Spleen (tissue), 11 donors: ENCODE measurements around the gene LAIR2. TPM values are rescaled to one million over a fixed set of nuclear protein-coding genes. Genes with fewer than 3 reads are reported as not detected.

Experiments used
- DNase-seq: peaks from one replicate; pipeline ENCODE4 v3.0.0-alpha.2; 2020
- H3K27ac ChIP-seq, 8 donors: fragments of 200-600 bp; sonication (generic) in 7 of 8; 1 replicate in 4 of 8; 2 replicates in 4 of 8; pipeline versions ENCODE4 v1.5.0 to v1.8.0; 2016 to 2021; ENCODE audit warnings: inconsistent platforms in 4 of 8, mild to moderate bottlenecking in 4 of 8, moderate library complexity in 1 of 8
- H3K27me3 ChIP-seq, 7 donors: fragments of 200-600 bp; sonication (generic) in 6 of 7; replicated peaks in 1 of 7; 1 replicate in 4 of 7; 2 replicates in 3 of 7; pipeline versions ENCODE4 v1.5.0 to v1.8.0; 2016 to 2021; ENCODE audit warnings: inconsistent platforms in 3 of 7, mild to moderate bottlenecking in 1 of 7
- H3K36me3 ChIP-seq, 6 donors: fragments of 200-600 bp; sonication (generic) in 5 of 6; 1 replicate in 4 of 6; 2 replicates in 2 of 6; pipeline versions ENCODE4 v1.5.0 to v1.8.0; 2016 to 2021; ENCODE audit warnings: inconsistent platforms in 2 of 6
- H3K4me1 ChIP-seq, 6 donors: fragments of 200-600 bp; sonication (generic) in 5 of 6; 1 replicate in 3 of 6; 2 replicates in 3 of 6; pipeline versions ENCODE4 v1.5.0 to v1.8.0; 2016 to 2021; ENCODE audit warnings: inconsistent platforms in 3 of 6
- H3K4me3 ChIP-seq, 8 donors: fragments of 200-600 bp; sonication (generic) in 7 of 8; 1 replicate in 4 of 8; 2 replicates in 4 of 8; pipeline versions ENCODE4 v1.5.0 to v1.8.0; 2016 to 2021; ENCODE audit warnings: inconsistent platforms in 4 of 8, mild to moderate bottlenecking in 4 of 8, moderate library complexity in 2 of 8
- H3K9me3 ChIP-seq, 8 donors: fragments of 200-600 bp; sonication (generic) in 7 of 8; 1 replicate in 4 of 8; 2 replicates in 4 of 8; pipeline versions ENCODE4 v1.5.0 to v1.8.0; 2016 to 2021; ENCODE audit warnings: inconsistent platforms in 4 of 8
- CTCF ChIP-seq, 11 experiments: fragments of 200-600 bp in 7 of 11; fragments of 450-650 bp in 4 of 11; sonication (generic) in 4 of 11; IDR thresholded peaks in 8 of 11; conservative IDR thresholded peaks in 3 of 11; 1 replicate in 7 of 11; 2 replicates in 4 of 11; pipeline versions ENCODE4 v1.4.0 to v1.8.0; 2016 to 2021; ENCODE audit warnings: antibody characterized with exemption in 11 of 11, inconsistent platforms in 4 of 11, mild to moderate bottlenecking in 1 of 11
- POLR2A ChIP-seq, 3 donors: fragments of 450-650 bp; IDR thresholded peaks; one replicate each; pipeline ENCODE4 v1.5.1; 2017; ENCODE audit warnings: antibody characterized with exemption in 3 of 3, mild to moderate bottlenecking in 1 of 3
- POLR2AphosphoS5 ChIP-seq, 3 donors: sonication (generic); formaldehyde crosslinking; IDR thresholded peaks; one replicate each; pipeline ENCODE4 v1.5.1; 2017; ENCODE audit warnings: antibody characterized with exemption in 3 of 3
- whole genome bisulfite sequencing, 5 donors: extraction: QIAGEN DNeasy Blood & Tissue Kit in 3 of 5; methylation state at CpG; one replicate each; pipeline versions ENCODE4 v1.1.5 to v1.1.7; 2013 to 2018; 5-methylcytosine and 5-hydroxymethylcytosine counted together
- intact Hi-C: fragments of 100-400 bp; cut with DNase I; formaldehyde crosslinking; loops from one replicate; pipeline ENCODE4 v1.15.0; 2023; ENCODE audit warnings: low total_unique reads
- polyA plus RNA-seq, 3 donors: library from polyadenylated mRNA; stranded (reverse); fragments of 200-250 nt; gene quantifications; one replicate each; pipeline ENCODE4 v1.2.1, GENCODE V29; 2013
- total RNA-seq, 7 donors: library from RNA; depleted of rRNA in 3 of 7; stranded (reverse); fragments of >200 nt in 3 of 7; fragmentation: NEBNext Ultra II Directional in 4 of 7; extraction: Animal tissue kit (Norgen Biotek cat#: 25700) in 4 of 7; gene quantifications; one replicate each; pipeline versions ENCODE4 v1.1.0 to v1.2.1, GENCODE V29; 2016 to 2021
- donor health status: healthy with polysubstance abuse.
- donor health status: DM: no; HTN: no; CAD: no; lungs with moderate emphysema.
- donor health status: DM: no; HTN: no; CAD: no.
- donor health status: Bipolar disorder and iron deficiency.
- donor health status: healthy.
- donor health status: DM: no; HTN: no; CAD: no.
- donor health status: DM: yes; HTN: yes; CAD: no.

The LAIR2 gene
- total and polyA plus RNA-seq, 10 donors: 0.28 to 4.9 (median 3.1) TPM; not detected in 4

DNA sequence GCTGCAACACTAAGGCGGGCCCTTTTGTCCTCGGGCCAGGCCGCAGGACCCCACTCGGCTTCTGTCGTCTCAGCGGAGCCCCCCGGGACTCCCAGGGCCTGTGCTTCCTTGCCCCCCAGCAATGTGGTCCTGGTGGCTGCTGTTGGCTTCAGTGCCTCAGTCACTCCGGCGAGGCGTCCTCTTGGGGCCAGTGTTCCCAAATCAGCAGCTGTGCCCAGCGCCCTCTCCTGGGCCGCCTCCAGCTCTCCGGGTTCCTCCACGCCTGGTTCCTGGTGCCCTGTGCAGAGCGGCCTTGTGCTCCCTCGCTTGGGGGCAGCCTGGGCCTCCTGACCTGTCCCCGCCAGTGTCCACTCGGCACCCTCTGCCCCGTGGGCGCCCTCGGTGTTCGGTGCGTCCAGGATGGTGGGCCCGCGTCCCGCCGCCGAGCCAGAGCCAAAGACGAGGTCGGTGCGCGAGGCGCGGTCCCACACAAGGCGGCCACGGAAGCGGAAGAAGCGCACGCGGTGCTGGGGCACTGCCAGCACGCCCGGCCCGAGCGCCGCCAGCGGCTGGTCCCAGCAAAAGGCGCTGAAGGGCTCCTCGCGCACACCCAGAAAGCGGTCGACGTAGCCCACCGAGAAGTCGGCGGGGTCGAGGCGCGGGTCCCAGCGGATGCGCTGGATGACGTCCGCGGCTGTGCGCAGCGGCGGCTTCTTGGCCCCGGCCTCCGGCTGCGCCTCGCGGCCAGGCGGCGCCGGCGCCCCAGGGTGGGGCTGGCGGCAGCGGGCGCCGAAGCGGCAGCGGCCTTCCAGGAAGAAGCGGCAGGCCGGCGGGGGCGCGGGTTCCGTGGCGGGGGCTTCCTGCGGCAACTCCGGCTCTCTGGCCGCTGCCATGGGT, 39.7 kb upstream of the LAIR2 start:
- TF ChIP-seq CTCF (IDR thresholded peaks at IDR 0.05 in 8 of 11, conservative IDR thresholded peaks at IDR 0.05 in 3 of 11) (peak in 5 of 11 experiments; percentile 7 to 46 (median 28)), POLR2A (IDR thresholded peaks at IDR 0.05) (no peak), POLR2AphosphoS5 (IDR thresholded peaks at IDR 0.05) (peak; percentile 85 to 92 (median 92))
- DNase-seq: peak; percentile 94
- intact Hi-C loops: no loop called here
- Histone ChIP-seq H3K36me3 (peaks cover 5 to 47% (median 45%) of the 10 kb centered on the region in 6 donors), H3K9me3 (no peaks in the 10 kb centered on the region), H3K27me3 (peaks cover 0 to 9% (median 0%) of the 10 kb centered on the region in 7 donors), H3K4me1 (peaks cover 11 to 71% (median 47%) of the 10 kb centered on the region in 6 donors), H3K27ac (peak overlapping the region; percentile 91 to 99 (median 96)), H3K4me3 (peak overlapping the region; percentile 37 to 74 (median 64))
- 7 to 23% (median 9%) methylated on average over 22 to 91 of the region's 91 CpGs for WGBS, 5 donors

- WGBS, 5 donors: 0 to 1% (median 0%) methylated on average over 18 to 41 of the region's 41 CpGs
- H3K4me1 ChIP-seq: peaks cover 11 to 64% (median 45%) of the 10 kb centered on the region in 6 donors
- no peaks in the 10 kb centered on the region for H3K9me3 ChIP-seq
- H3K4me3 ChIP-seq: peak within 1 kb of the TSS; percentile 54 to 74 (median 64)
- intact Hi-C loops: no loop called here
- peaks cover 0 to 9% (median 0%) of the 10 kb centered on the region in 7 donors for H3K27me3 ChIP-seq
- peaks cover 0 to 40% (median 38%) of the 10 kb centered on the region in 6 donors for H3K36me3 ChIP-seq
- H3K27ac ChIP-seq: peak within 1 kb of the TSS; percentile 91 to 99 (median 96)
- peak; percentile 99 for DNase-seq
- peak; percentile 93 to 94 (median 93) for TF ChIP-seq POLR2AphosphoS5 (IDR thresholded peaks at IDR 0.05)
- TF ChIP-seq POLR2A (IDR thresholded peaks at IDR 0.05): peak in 2 of 3 donors; percentile 38 to 57
- TF ChIP-seq CTCF (IDR thresholded peaks at IDR 0.05 in 8 of 11, conservative IDR thresholded peaks at IDR 0.05 in 3 of 11): no peak
These were observed 39.0 kb upstream of the LAIR2 start, which contains the start of gene LENG9 for GRCh38 chr19:54463531-54464043. Gene LENG9 (minus strand): TSS chr19:54463778. CDS start chr19:54463526, 252 bp downstream.

DNA sequence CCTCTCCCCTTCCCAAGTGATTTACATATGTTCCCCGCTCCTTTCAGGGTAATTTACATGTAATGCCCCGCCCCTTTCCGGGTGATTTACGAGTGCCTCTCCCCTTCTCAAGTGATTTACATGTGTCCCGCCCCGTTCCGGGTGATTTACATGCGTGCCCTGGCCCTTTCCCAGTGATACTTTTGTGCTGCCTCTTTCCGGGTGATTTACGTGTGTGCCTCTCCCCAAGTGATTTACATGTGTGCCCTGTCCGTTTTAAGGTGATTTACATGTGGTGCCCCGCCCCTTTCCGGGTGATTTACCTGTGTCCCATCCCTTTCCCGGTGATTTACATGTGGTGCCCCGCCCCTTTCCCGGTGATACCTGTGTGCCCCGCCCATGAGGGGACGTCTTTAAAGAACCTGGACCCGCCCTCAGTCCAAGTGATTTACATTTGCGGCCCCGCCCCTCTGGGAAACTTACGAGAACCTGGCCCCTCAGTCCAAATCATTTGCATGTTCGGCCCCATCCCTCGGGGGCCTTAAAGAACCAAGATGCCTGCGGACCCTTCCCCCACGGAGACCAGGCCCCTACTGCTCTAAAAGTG, 38.5 kb upstream of the LAIR2 start:
- peaks cover 0 to 35% (median 32%) of the 10 kb centered on the region in 6 donors for H3K36me3 ChIP-seq
- TF ChIP-seq POLR2A (IDR thresholded peaks at IDR 0.05) (no peak), CTCF (IDR thresholded peaks at IDR 0.05 in 8 of 11, conservative IDR thresholded peaks at IDR 0.05 in 3 of 11) (no peak), POLR2AphosphoS5 (IDR thresholded peaks at IDR 0.05) (no peak)
- peaks cover 11 to 61% (median 42%) of the 10 kb centered on the region in 6 donors for H3K4me1 ChIP-seq
- H3K27me3 ChIP-seq: peaks cover 0 to 15% (median 0%) of the 10 kb centered on the region in 7 donors
- WGBS, 5 donors: 0 to 1% (median 1%) methylated on average over 26 of the region's 26 CpGs
- intact Hi-C loops: no loop called here
- H3K9me3 ChIP-seq: no peaks in the 10 kb centered on the region
- peak overlapping the region; percentile 54 to 74 (median 64) for H3K4me3 ChIP-seq
- DNase-seq: peak; percentile 95
- peak overlapping the region; percentile 91 to 99 (median 96) for H3K27ac ChIP-seq
